HepG2 (cell line): Measurements from ENCODE around the gene MARS1. TPM values are rescaled to one million over a fixed set of nuclear protein-coding genes. Genes with fewer than 3 reads are reported as not detected.

ENCODE experiments used
- ATAC-seq: fragments of 200-7000 bp; cut with Tn5 transposase; 3 replicates; pipeline ENCODE4 v1.9.1; 2020; ENCODE audit warnings: mild to moderate bottlenecking, moderate library complexity
- BruUV-seq: library from RNA; stranded (reverse); fragments of 400-500 nt; replicated peaks from 2 replicates; lab custom pipeline; 2021; lab: Mats Ljungman, UMichigan
- CTCF ChIA-PET: fragments of 300-600 bp; formaldehyde crosslinking; extraction: SDS; loops from one replicate; lab custom pipeline; 2021; ENCODE audit warnings: low total read pairs, inconsistent platforms, low intra/inter-chr PET ratio; lab: Yijun Ruan, JAX
- POLR2A ChIA-PET: fragments of 350-600 bp; sonication (Branson Sonifier 250); formaldehyde crosslinking; loops from one replicate; lab custom pipeline; 2020; ENCODE audit warnings: antibody characterized with exemption, inconsistent platforms; lab: Yijun Ruan, JAX
- DNase-seq: peaks from one replicate; pipeline ENCODE4 v3.0.0-alpha.2; 2015; ENCODE audit warnings: low spot score
- FAIRE-seq: peaks from 3 replicates; lab custom pipeline; 2011; peaks lifted over from hg19 to GRCh38; lab: Jason Lieb, UNC
- H2AFZ ChIP-seq: one replicate; pipeline ENCODE4 v1.6.1; 2011; ENCODE audit warnings: low read length, inconsistent platforms
- H3K27ac ChIP-seq: fragments of 300-600 bp; 3 replicates; pipeline ENCODE4 v1.8.0; 2011; ENCODE audit warnings: mixed run types, mild to moderate bottlenecking, mixed read lengths, low read length, inconsistent platforms; ENCODE audit not compliant: insufficient read depth; ENCODE audit errors: extremely low read length
- H3K27me3 ChIP-seq, 2 experiments: fragments of 200-600 bp in 1 of 2; 2 replicates in 1 of 2; 3 replicates in 1 of 2; pipeline versions ENCODE4 v1.6.0 to v1.8.0; 2011; ENCODE audit warnings: low read length in 2 of 2, mild to moderate bottlenecking in 2 of 2, moderate library complexity in 2 of 2, inconsistent platforms in 1 of 2; ENCODE audit not compliant: insufficient read depth in 2 of 2, control insufficient read depth in 1 of 2
- H3K36me3 ChIP-seq, 2 experiments: fragments of 200-600 bp in 1 of 2; replicated peaks in 1 of 2; 2 replicates in 1 of 2; 3 replicates in 1 of 2; pipeline versions ENCODE4 v1.5.1 to v1.8.0; 2011; ENCODE audit warnings: low read length in 2 of 2, inconsistent platforms in 1 of 2; ENCODE audit not compliant: insufficient read depth in 2 of 2, control insufficient read depth in 1 of 2
- H3K4me1 ChIP-seq: 2 replicates; pipeline ENCODE4 v1.5.1; 2012; ENCODE audit warnings: low read length, inconsistent platforms; ENCODE audit not compliant: insufficient read depth
- H3K4me2 ChIP-seq: 2 replicates; pipeline ENCODE4 v1.6.0; 2011; ENCODE audit warnings: low read depth, low read length, inconsistent platforms
- H3K4me3 ChIP-seq, 3 experiments: fragments of 200-600 bp in 1 of 3; sonication (generic), shearing (Covaris generic) in 1 of 3; replicated peaks in 1 of 3; 2 replicates each; pipeline ENCODE4 v1.5.1; 2011 to 2016; ENCODE audit warnings: low read length in 3 of 3, inconsistent platforms in 2 of 3, low read depth in 2 of 3, mild to moderate bottlenecking in 2 of 3, control low read depth in 1 of 3, mixed read lengths in 1 of 3; ENCODE audit not compliant: insufficient read depth in 1 of 3
- H3K79me2 ChIP-seq: one replicate; pipeline ENCODE4 v1.6.1; 2011; ENCODE audit warnings: low read length, inconsistent platforms; ENCODE audit not compliant: insufficient read depth
- H3K9ac ChIP-seq: 2 replicates; pipeline ENCODE4 v1.6.0; 2011; ENCODE audit warnings: mild to moderate bottlenecking, low read depth, low read length, inconsistent platforms; ENCODE audit not compliant: insufficient read depth
- H3K9me3 ChIP-seq: 2 replicates; pipeline ENCODE4 v1.5.1; 2012; ENCODE audit warnings: mild to moderate bottlenecking, low read length
- H4K20me1 ChIP-seq: 2 replicates; pipeline ENCODE4 v1.6.0; 2011; ENCODE audit warnings: inconsistent platforms, mild to moderate bottlenecking, low read length, moderate library complexity; ENCODE audit not compliant: insufficient read depth
- REXO4 ChIP-seq: sonication (generic); formaldehyde crosslinking; IDR thresholded peaks from 2 replicates; pipeline ENCODE4 v1.8.0; 2022; ENCODE audit warnings: missing genetic modification reagents, mild to moderate bottlenecking, borderline replicate concordance
- ZBTB33 ChIP-seq: sonication (generic); formaldehyde crosslinking; IDR thresholded peaks from 2 replicates; pipeline ENCODE4 v1.4.0; 2020; ENCODE audit warnings: missing genetic modification reagents
- ZC3H13 ChIP-seq: sonication (generic); formaldehyde crosslinking; IDR thresholded peaks from 2 replicates; pipeline ENCODE4 v1.8.1; 2023; ENCODE audit warnings: mild to moderate bottlenecking, missing genetic modification reagents, moderate library complexity
- ZNF235 ChIP-seq: sonication (generic); formaldehyde crosslinking; IDR thresholded peaks from 2 replicates; pipeline ENCODE4 v1.8.1; 2023; ENCODE audit warnings: mild to moderate bottlenecking, missing genetic modification reagents, borderline replicate concordance
- ZNF253 ChIP-seq: sonication (generic); formaldehyde crosslinking; IDR thresholded peaks from 2 replicates; pipeline ENCODE4 v1.8.0; 2022; ENCODE audit warnings: mild to moderate bottlenecking, missing genetic modification reagents, borderline replicate concordance
- ZSCAN5A ChIP-seq: sonication (generic); formaldehyde crosslinking; IDR thresholded peaks from 2 replicates; pipeline ENCODE4 v1.8.0; 2022; ENCODE audit warnings: mild to moderate bottlenecking, missing genetic modification reagents, borderline replicate concordance
- WGBS: methylation state at CpG from one replicate; pipeline ENCODE4 v1.1.6; 2017; ENCODE audit warnings: low lambda C conversion rate; 5-methylcytosine and 5-hydroxymethylcytosine counted together
- in situ Hi-C: cut with HindIII; loops from 2 replicates; pipeline ENCODE4 v1.10.0; 2017; ENCODE audit warnings: low pct_unique_long_range_greater_than_20kb; ENCODE audit not compliant: extremely low pct_ligation_motif_present
- intact Hi-C: fragments of 100-400 bp; cut with micrococcal nuclease; formaldehyde crosslinking; loops from one replicate; pipeline ENCODE4 v1.10.0; 2022; ENCODE audit not compliant: unreplicated experiment
- polyA plus RNA-seq, 8 experiments: library from polyadenylated mRNA; depleted of rRNA in 3 of 8; stranded (reverse) in 7 of 8; unstranded in 1 of 8; fragments of >200 nt; fragmentation: Illumina TruSeq in 4 of 8; extraction: Trizol in 4 of 8; gene quantifications; 2 replicates each; pipeline versions ENCODE4 v1.2.1 to v1.2.3, GENCODE V29; 2011 to 2016; ENCODE audit warnings: low read depth in 4 of 8, missing spikeins in 1 of 8, mixed read lengths in 1 of 8; ENCODE audit not compliant: insufficient read depth in 1 of 8
- total RNA-seq, 5 experiments: library from RNA; depleted of rRNA; stranded (reverse); fragments of >200 nt; fragmentation: Illumina TruSeq; extraction: Trizol; gene quantifications; 2 replicates each; pipeline ENCODE4 v1.2.3, GENCODE V29; 2016; ENCODE audit warnings: low read depth in 1 of 5

MARS1 gene
- total and polyA plus RNA-seq, 2 of the 13 experiments (the other 11 are each of a cell fraction or from before 2014, with no cell fraction given): 115 to 181 TPM

- TF ChIP-seq ZSCAN5A (CRISPR knock-in tag) (no peak), REXO4 (CRISPR knock-in tag) (no peak), ZNF235 (CRISPR knock-in tag) (no peak), ZC3H13 (CRISPR knock-in tag) (no peak)
These were observed 38.5 kb upstream of the MARS1 start (continued) for GRCh38 chr12:57449375-57449774.

GRCh38 chr12:57450057-57450456, 37.8 kb upstream of the MARS1 start:
- in situ Hi-C loops: loop anchor here (5.0 kb wide), 1 partner anchor 143 kb away; no protein-coding TSS in a partner anchor
- Histone ChIP-seq H3K36me3 (no peaks in the 10 kb centered on the region), H3K79me2 (no peaks in the 10 kb centered on the region), H2AFZ (no peak overlapping the region), H3K9me3 (no peaks in the 10 kb centered on the region), H3K4me1 (peaks cover 56% of the 10 kb centered on the region)
- POLR2A ChIA-PET: interaction anchor here (3.3 to 6.4 kb wide), 2 partner anchors 16 to 20 kb away, joined by 35 to 99 read pairs; partner anchors contain the start of genes INHBC and R3HDM2
- CTCF ChIA-PET: no interaction called here
- no peak for FAIRE-seq
- 86% methylated on average over 2 of the region's 3 CpGs for WGBS
- TF ChIP-seq ZBTB33 (CRISPR knock-in tag) (peak; percentile 63; the same call in 1 of the 2 replicates), ZNF253 (CRISPR knock-in tag) (no peak)
- TF ChIP-seq, all 625 proteins: peak for 1
- peak overlapping the region; percentile 58 for H3K27ac ChIP-seq
- no peak overlapping the region for H3K9ac ChIP-seq
- H4K20me1 ChIP-seq: no peaks in the 10 kb centered on the region
- no peaks in the 10 kb centered on the region for H3K27me3 ChIP-seq
- H3K4me3 ChIP-seq: no peak overlapping the region
- intact Hi-C loops: loop anchor here (5.0 to 10.0 kb wide), 2 partner anchors 188 to 695 kb away; partner anchors contain the start of gene PRIM1
- H3K4me2 ChIP-seq: no peak overlapping the region
- DNase-seq (no peak), ATAC-seq (no peak)
- BruUV-seq: no TSS peak
